HepG2 (cell line): ENCODE data around the gene ZSCAN20. TPM values are rescaled to one million over a fixed set of nuclear protein-coding genes. Genes with fewer than 3 reads are reported as not detected.

Source experiments
- BRF2 ChIP-seq: sonication (generic); formaldehyde crosslinking; IDR thresholded peaks from 2 replicates; pipeline ENCODE4 v1.8.1; 2022; ENCODE audit warnings: mild to moderate bottlenecking, missing genetic modification reagents
- CSRNP1 ChIP-seq: sonication (generic); formaldehyde crosslinking; IDR thresholded peaks from 2 replicates; pipeline ENCODE4 v1.8.1; 2023; ENCODE audit warnings: mild to moderate bottlenecking, missing genetic modification reagents
- IKZF5 ChIP-seq: IDR thresholded peaks from 2 replicates; pipeline ENCODE4 v1.6.1; 2018; ENCODE audit warnings: missing genetic modification reagents, mild to moderate bottlenecking, missing compliant biosample characterization
- IRF1 ChIP-seq: sonication (generic); formaldehyde crosslinking; IDR thresholded peaks from 2 replicates; pipeline ENCODE4 v1.4.0; 2020; ENCODE audit warnings: low read depth, mild to moderate bottlenecking, missing genetic modification reagents
- MEF2D ChIP-seq: sonication (generic); formaldehyde crosslinking; IDR thresholded peaks from 2 replicates; pipeline ENCODE4 v1.5.1; 2020; ENCODE audit warnings: mild to moderate bottlenecking, missing genetic modification reagents
- MLLT10 ChIP-seq: sonication (generic); formaldehyde crosslinking; IDR thresholded peaks from 2 replicates; pipeline ENCODE4 v1.4.0; 2020; ENCODE audit warnings: missing genetic modification reagents
- MNT ChIP-seq: fragments of 450-650 bp; IDR thresholded peaks from 2 replicates; pipeline ENCODE4 v1.6.1; 2016
- RAD21 ChIP-seq: fragments of 450-650 bp; formaldehyde crosslinking; IDR thresholded peaks from 2 replicates; pipeline ENCODE4 v1.5.0; 2020; ENCODE audit warnings: mild to moderate bottlenecking
- REPIN1 ChIP-seq: sonication (generic); formaldehyde crosslinking; IDR thresholded peaks from 2 replicates; pipeline ENCODE4 v1.8.0; 2022; ENCODE audit warnings: missing genetic modification reagents, low read depth, mild to moderate bottlenecking, borderline replicate concordance
- TBX2 ChIP-seq: sonication (generic); formaldehyde crosslinking; IDR thresholded peaks from 2 replicates; pipeline ENCODE4 v1.5.0; 2020; ENCODE audit warnings: missing genetic modification reagents, mild to moderate bottlenecking, borderline replicate concordance
- THAP7 ChIP-seq: sonication (generic); formaldehyde crosslinking; IDR thresholded peaks from 2 replicates; pipeline ENCODE4 v1.8.1; 2023; ENCODE audit warnings: mild to moderate bottlenecking, missing genetic modification reagents
- THRA ChIP-seq: sonication (generic); formaldehyde crosslinking; IDR thresholded peaks from 2 replicates; pipeline ENCODE4 v1.4.0; 2020; ENCODE audit warnings: missing genetic modification reagents, borderline replicate concordance
- TRIM22 ChIP-seq: fragments of 450-650 bp; IDR thresholded peaks from 2 replicates; pipeline ENCODE4 v1.6.1; 2017
- ZBTB20 ChIP-seq: sonication (generic); formaldehyde crosslinking; IDR thresholded peaks from 2 replicates; pipeline ENCODE4 v1.8.1; 2023; ENCODE audit warnings: missing genetic modification reagents, low read depth, mild to moderate bottlenecking, borderline replicate concordance
- ZFP62 ChIP-seq: sonication (generic); formaldehyde crosslinking; IDR thresholded peaks from 2 replicates; pipeline ENCODE4 v1.4.0; 2020; ENCODE audit warnings: missing genetic modification reagents
- ZNF280B ChIP-seq: sonication (generic); formaldehyde crosslinking; IDR thresholded peaks from 2 replicates; pipeline ENCODE4 v1.5.0; 2020; ENCODE audit warnings: missing genetic modification reagents, mild to moderate bottlenecking, borderline replicate concordance
- ZNF335 ChIP-seq: sonication (generic); formaldehyde crosslinking; IDR thresholded peaks from 2 replicates; pipeline ENCODE4 v1.4.0; 2020; ENCODE audit warnings: missing genetic modification reagents
- polyA plus RNA-seq, 8 experiments: library from polyadenylated mRNA; depleted of rRNA in 3 of 8; stranded (reverse) in 7 of 8; unstranded in 1 of 8; fragments of >200 nt; fragmentation: Illumina TruSeq in 4 of 8; extraction: Trizol in 4 of 8; gene quantifications; 2 replicates each; pipeline versions ENCODE4 v1.2.1 to v1.2.3, GENCODE V29; 2011 to 2016; ENCODE audit warnings: low read depth in 4 of 8, missing spikeins in 1 of 8, mixed read lengths in 1 of 8; ENCODE audit not compliant: insufficient read depth in 1 of 8
- total RNA-seq, 5 experiments: library from RNA; depleted of rRNA; stranded (reverse); fragments of >200 nt; fragmentation: Illumina TruSeq; extraction: Trizol; gene quantifications; 2 replicates each; pipeline ENCODE4 v1.2.3, GENCODE V29; 2016; ENCODE audit warnings: low read depth in 1 of 5

ZSCAN20 gene
- total and polyA plus RNA-seq, 2 of the 13 experiments (the other 11 are each of a cell fraction or from before 2014, with no cell fraction given) = 1.1 to 2.8 TPM

- TF ChIP-seq TRIM22 (no peak), THRA (CRISPR knock-in tag) (peak; percentile 96; the same call in 1 of the 2 replicates), MLLT10 (CRISPR knock-in tag) (no peak), IKZF5 (no peak), ZFP62 (no peak), MNT (no peak), IRF1 (CRISPR knock-in tag) (no peak), ZBTB20 (CRISPR knock-in tag) (no peak), TBX2 (no peak), BRF2 (CRISPR knock-in tag) (no peak), REPIN1 (no peak), ZNF280B (CRISPR knock-in tag) (no peak), CSRNP1 (CRISPR knock-in tag) (no peak), THAP7 (no peak), RAD21 (CRISPR knock-in tag) (peak; percentile 48; the same call in 1 of the 2 replicates), MEF2D (CRISPR knock-in tag) (no peak), ZNF335 (0 out of 2 replicates have a peak, but pooled peaks have one; percentile 13)
Measured at GRCh38 chr1:33470495-33471012, 1.9 kb upstream of the ZSCAN20 start (continued).
